ENCODE results near the gene UAP1L1. TPM values are rescaled to one million over a fixed set of nuclear protein-coding genes. Genes with fewer than 3 reads are reported as not detected.

UAP1L1 gene
- total RNA-seq, 1 experiment from 2014 or later: 6.6 TPM

GRCh38 chr9:137079401-137079787, 2.1 kb downstream of the UAP1L1 start:
- no peaks in the 10 kb centered on the region; a peak in 1 of 7 replicates for H3K36me3 Mint-ChIP-seq (ENCODE audit: insufficient read depth in 1 of 3, low read depth in 3 of 3)
- H3K56ac ChIP-seq (ENCODE audit: insufficient read length, low read depth, low read length): no peak overlapping the region
- H2BK5ac ChIP-seq (ENCODE audit: insufficient read length, low read length): no peak overlapping the region
- H4K8ac ChIP-seq (replicated peaks; ENCODE audit: insufficient read length, low read depth, low read length): no peak overlapping the region
- H3K4me2 ChIP-seq (ENCODE audit: insufficient read depth, insufficient read length, low read length): peak overlapping the region; percentile 77
- peak overlapping the region in 1 of 2 experiments; percentile 68; a peak in 1 of 5 replicates for H3K4me3 Mint-ChIP-seq
- TF ChIP-seq, protein P1, sequence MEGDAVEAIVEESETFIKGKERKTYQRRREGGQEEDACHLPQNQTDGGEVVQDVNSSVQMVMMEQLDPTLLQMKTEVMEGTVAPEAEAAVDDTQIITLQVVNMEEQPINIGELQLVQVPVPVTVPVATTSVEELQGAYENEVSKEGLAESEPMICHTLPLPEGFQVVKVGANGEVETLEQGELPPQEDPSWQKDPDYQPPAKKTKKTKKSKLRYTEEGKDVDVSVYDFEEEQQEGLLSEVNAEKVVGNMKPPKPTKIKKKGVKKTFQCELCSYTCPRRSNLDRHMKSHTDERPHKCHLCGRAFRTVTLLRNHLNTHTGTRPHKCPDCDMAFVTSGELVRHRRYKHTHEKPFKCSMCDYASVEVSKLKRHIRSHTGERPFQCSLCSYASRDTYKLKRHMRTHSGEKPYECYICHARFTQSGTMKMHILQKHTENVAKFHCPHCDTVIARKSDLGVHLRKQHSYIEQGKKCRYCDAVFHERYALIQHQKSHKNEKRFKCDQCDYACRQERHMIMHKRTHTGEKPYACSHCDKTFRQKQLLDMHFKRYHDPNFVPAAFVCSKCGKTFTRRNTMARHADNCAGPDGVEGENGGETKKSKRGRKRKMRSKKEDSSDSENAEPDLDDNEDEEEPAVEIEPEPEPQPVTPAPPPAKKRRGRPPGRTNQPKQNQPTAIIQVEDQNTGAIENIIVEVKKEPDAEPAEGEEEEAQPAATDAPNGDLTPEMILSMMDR (conservative IDR thresholded peaks at IDR 0.05): no peak
- H3K14ac ChIP-seq (ENCODE audit: insufficient read depth, low read length): no peak overlapping the region; the same call in 1 of the 2 replicates
- no peak overlapping the region for H3K18ac ChIP-seq (ENCODE audit: insufficient read length, low read depth, low read length)
- no peaks in the 10 kb centered on the region; a peak in 1 of 5 replicates for H3K9me3 Mint-ChIP-seq
- no peak overlapping the region for H4K91ac ChIP-seq (ENCODE audit: insufficient read length, low read depth, low read length)
- no peak overlapping the region for H2BK12ac ChIP-seq (ENCODE audit: insufficient read length, low read depth, low read length)
- H3K23me2 ChIP-seq (ENCODE audit: insufficient read length, low read depth, low read length, poor library complexity, severe bottlenecking): peaks cover 17% of the 10 kb centered on the region
- H3K4me1 ChIP-seq (ENCODE audit: insufficient read depth, low read length): peaks cover 3% of the 10 kb centered on the region; the same call in 1 of the 2 replicates
- no peak overlapping the region for H2AFZ ChIP-seq (ENCODE audit: low read length)
- H4K5ac ChIP-seq (ENCODE audit: insufficient read length, low read depth, low read length): no peak overlapping the region
- H3K79me1 ChIP-seq (ENCODE audit: insufficient read depth, low read depth, low read length, poor library complexity, severe bottlenecking): no peaks in the 10 kb centered on the region
- no peak overlapping the region for H3T11ph ChIP-seq (ENCODE audit: low read length)
- H3K4ac ChIP-seq (ENCODE audit: low read depth, low read length): no peak overlapping the region
- H2BK120ac ChIP-seq (ENCODE audit: low read depth, low read length, poor library complexity, severe bottlenecking): no peak overlapping the region
- H3K27me3 ChIP-seq (ENCODE audit: insufficient read depth, low read length): peaks cover 7% of the 10 kb centered on the region; the same call in 1 of the 2 replicates
- no peaks in the 10 kb centered on the region for H3K79me2 ChIP-seq (ENCODE audit: insufficient read depth, low read length)
- no peak overlapping the region for H3K27ac ChIP-seq (ENCODE audit: insufficient read length, low read depth, low read length)
- H3K27me3 Mint-ChIP-seq (ENCODE audit: low read depth): peaks cover 44% of the 10 kb centered on the region
- no peak overlapping the region for H3K23ac ChIP-seq (ENCODE audit: insufficient read length, low read depth, low read length)
- no peak overlapping the region for H3K27ac Mint-ChIP-seq
- H4K20me1 ChIP-seq (ENCODE audit: control insufficient read depth, insufficient read depth, insufficient read length): peaks cover 3% of the 10 kb centered on the region
- DNase-seq: no peak
- no peak overlapping the region for H2AK5ac ChIP-seq (ENCODE audit: insufficient read length, low read length)
- H3K9me3 ChIP-seq (ENCODE audit: control insufficient read depth, low read depth, low read length): no peaks in the 10 kb centered on the region
- peaks cover 18 to 31% of the 10 kb centered on the region in 2 experiments for H3K4me1 Mint-ChIP-seq
- no peak overlapping the region; the same call in 1 of the 2 replicates for H2BK15ac ChIP-seq (ENCODE audit: low read depth, low read length)
- H3K9ac ChIP-seq (ENCODE audit: extremely low read depth, insufficient read length, low read length): no peak overlapping the region
- no peak overlapping the region for H2BK20ac ChIP-seq (ENCODE audit: low read depth, low read length, poor library complexity, severe bottlenecking)
- WGBS (ENCODE audit: extremely low coverage, insufficient read length, low lambda C conversion rate): no CpG with 5 or more reads among the region's 13 CpGs

All from H9 (cell line).